HEK293 (cell line): ENCODE measurements around the gene TMEM150B.

ENCODE experiments used
- ATF2 ChIP-seq: fragments of 450-650 bp; formaldehyde crosslinking; IDR thresholded peaks from 2 replicates; pipeline ENCODE4 v1.5.1; 2016; ENCODE audit warnings: missing biosample characterization, missing genetic modification characterization, low read depth
- CTCF ChIP-seq: fragments of 450-650 bp; formaldehyde crosslinking; IDR thresholded peaks from 2 replicates; pipeline ENCODE4 v1.5.1; 2016; ENCODE audit warnings: missing biosample characterization, missing genetic modification characterization
- WT1 ChIP-seq: fragments of 450-650 bp; formaldehyde crosslinking; IDR thresholded peaks from 2 replicates; pipeline ENCODE4 v1.5.1; 2016; ENCODE audit warnings: missing biosample characterization, missing genetic modification characterization
- ZBTB26 ChIP-seq: fragments of 450-650 bp; formaldehyde crosslinking; optimal IDR thresholded peaks from 2 replicates; pipeline ENCODE3; 2016; ENCODE audit warnings: missing biosample characterization, mild to moderate bottlenecking, missing genetic modification characterization
- ZNF138 ChIP-seq: fragments of 450-650 bp; formaldehyde crosslinking; IDR thresholded peaks from 2 replicates; pipeline ENCODE4 v1.5.1; 2016; ENCODE audit warnings: missing biosample characterization, missing genetic modification characterization, borderline replicate concordance
- ZNF184 ChIP-seq: fragments of 450-650 bp; IDR thresholded peaks from 2 replicates; pipeline ENCODE4 v1.5.1; 2018; ENCODE audit warnings: missing biosample characterization, mild to moderate bottlenecking, missing genetic modification characterization
- ZNF211 ChIP-seq: fragments of 450-650 bp; formaldehyde crosslinking; IDR thresholded peaks from 2 replicates; pipeline ENCODE4 v1.5.1; 2016; ENCODE audit warnings: low read depth, missing biosample characterization, missing genetic modification characterization
- ZNF416 ChIP-seq: fragments of 450-650 bp; formaldehyde crosslinking; IDR thresholded peaks from 2 replicates; pipeline ENCODE4 v1.5.1; 2016; ENCODE audit warnings: missing biosample characterization, missing genetic modification characterization
- ZNF768 ChIP-seq: fragments of 450-650 bp; formaldehyde crosslinking; IDR thresholded peaks from 2 replicates; pipeline ENCODE4 v1.5.1; 2018; ENCODE audit warnings: missing biosample characterization, mild to moderate bottlenecking, missing genetic modification characterization

DNA sequence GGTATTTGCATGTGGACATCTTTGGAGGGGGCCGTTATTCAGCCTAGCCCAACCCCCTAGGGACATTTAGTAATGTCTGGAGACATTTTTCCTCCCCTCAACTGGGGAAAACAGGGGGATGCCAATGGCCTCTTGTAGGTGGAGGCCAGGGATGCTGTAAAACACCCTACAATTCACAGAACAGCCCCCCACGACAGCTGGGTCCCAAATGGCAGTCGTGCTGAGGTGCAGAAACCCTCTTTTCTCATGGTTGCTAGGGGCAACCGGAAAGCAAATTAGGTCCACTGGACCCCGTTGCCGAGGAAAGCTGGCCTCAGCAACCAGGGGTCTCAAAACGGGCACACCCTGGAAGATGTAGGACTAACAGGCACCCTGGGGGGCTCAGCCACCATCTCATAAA is 14.6 kb downstream of the TMEM150B start:
- TF ChIP-seq ZNF211 (tag by site-specific recombination) (no peak), ZNF768 (tag by site-specific recombination) (no peak), ZNF138 (tag by site-specific recombination) (no peak), ZNF184 (tag by site-specific recombination) (no peak), CTCF (tag by site-specific recombination) (no peak), ZNF416 (tag by site-specific recombination) (no peak), ATF2 (tag by site-specific recombination) (no peak), ZBTB26 (no peak), WT1 (tag by site-specific recombination) (no peak)
